ENCODE measurements around the gene THBS3. TPM values are rescaled to one million over a fixed set of nuclear protein-coding genes. Genes with fewer than 3 reads are reported as not detected.

Gene THBS3
- total and polyA plus RNA-seq, 9 of the 15 experiments (the other 6 are each of a cell fraction or from before 2014, with no cell fraction given): 0.59 to 8.3 (median 3.2) TPM

DNA sequence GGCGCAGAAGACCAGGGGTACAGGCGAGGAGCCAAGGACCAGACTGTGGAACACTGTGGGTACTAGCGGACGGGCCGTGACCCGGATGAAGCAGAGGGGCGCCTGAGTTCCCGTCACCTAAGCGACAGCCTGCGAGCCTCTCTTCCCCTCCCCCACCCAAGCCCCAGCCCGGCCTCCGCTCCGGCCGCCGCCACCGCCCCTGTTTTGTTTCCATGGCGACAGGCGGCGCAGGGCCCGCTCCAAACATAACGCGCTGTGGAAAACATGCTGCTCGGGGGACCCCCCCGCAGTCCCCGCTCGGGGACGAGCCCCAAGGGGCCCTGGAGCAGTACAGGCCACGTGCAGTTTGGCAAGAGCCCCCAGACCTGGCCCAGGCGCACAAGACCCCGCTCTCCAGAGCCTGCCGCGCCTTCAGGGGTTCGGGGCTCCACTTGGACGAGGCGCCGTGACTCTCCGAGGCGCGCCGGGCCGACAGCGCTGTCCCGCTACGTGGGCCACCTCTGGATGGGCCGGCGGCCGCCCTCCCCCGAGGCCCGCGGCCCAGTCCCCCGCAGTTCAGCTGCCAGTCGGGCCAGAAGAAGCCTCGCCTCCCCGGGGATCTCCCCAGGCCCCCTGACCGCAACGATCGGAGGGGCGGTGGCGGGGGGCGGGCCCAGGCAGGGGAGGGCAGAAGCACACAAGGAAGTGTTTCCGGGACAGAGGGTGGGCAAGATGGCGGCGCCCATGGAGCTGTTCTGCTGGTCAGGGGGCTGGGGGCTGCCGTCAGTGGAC lies 1.0 kb upstream of the THBS3 start, which contains the start of gene MTX1 (continued):
- TF ChIP-seq, protein P1, sequence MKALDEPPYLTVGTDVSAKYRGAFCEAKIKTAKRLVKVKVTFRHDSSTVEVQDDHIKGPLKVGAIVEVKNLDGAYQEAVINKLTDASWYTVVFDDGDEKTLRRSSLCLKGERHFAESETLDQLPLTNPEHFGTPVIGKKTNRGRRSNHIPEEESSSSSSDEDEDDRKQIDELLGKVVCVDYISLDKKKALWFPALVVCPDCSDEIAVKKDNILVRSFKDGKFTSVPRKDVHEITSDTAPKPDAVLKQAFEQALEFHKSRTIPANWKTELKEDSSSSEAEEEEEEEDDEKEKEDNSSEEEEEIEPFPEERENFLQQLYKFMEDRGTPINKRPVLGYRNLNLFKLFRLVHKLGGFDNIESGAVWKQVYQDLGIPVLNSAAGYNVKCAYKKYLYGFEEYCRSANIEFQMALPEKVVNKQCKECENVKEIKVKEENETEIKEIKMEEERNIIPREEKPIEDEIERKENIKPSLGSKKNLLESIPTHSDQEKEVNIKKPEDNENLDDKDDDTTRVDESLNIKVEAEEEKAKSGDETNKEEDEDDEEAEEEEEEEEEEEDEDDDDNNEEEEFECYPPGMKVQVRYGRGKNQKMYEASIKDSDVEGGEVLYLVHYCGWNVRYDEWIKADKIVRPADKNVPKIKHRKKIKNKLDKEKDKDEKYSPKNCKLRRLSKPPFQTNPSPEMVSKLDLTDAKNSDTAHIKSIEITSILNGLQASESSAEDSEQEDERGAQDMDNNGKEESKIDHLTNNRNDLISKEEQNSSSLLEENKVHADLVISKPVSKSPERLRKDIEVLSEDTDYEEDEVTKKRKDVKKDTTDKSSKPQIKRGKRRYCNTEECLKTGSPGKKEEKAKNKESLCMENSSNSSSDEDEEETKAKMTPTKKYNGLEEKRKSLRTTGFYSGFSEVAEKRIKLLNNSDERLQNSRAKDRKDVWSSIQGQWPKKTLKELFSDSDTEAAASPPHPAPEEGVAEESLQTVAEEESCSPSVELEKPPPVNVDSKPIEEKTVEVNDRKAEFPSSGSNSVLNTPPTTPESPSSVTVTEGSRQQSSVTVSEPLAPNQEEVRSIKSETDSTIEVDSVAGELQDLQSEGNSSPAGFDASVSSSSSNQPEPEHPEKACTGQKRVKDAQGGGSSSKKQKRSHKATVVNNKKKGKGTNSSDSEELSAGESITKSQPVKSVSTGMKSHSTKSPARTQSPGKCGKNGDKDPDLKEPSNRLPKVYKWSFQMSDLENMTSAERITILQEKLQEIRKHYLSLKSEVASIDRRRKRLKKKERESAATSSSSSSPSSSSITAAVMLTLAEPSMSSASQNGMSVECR (CRISPR knock-in tag; IDR thresholded peaks at IDR 0.05): no peak; the same call in 1 of the 2 replicates
- TF ChIP-seq CAMTA2 (CRISPR knock-in tag; conservative IDR thresholded peaks at IDR 0.05): no peak
- TF ChIP-seq SMARCA5 (IDR thresholded peaks at IDR 0.05): no peak
- no peak for TF ChIP-seq ERF (CRISPR knock-in tag; IDR thresholded peaks at IDR 0.05)
- TF ChIP-seq, protein P2, sequence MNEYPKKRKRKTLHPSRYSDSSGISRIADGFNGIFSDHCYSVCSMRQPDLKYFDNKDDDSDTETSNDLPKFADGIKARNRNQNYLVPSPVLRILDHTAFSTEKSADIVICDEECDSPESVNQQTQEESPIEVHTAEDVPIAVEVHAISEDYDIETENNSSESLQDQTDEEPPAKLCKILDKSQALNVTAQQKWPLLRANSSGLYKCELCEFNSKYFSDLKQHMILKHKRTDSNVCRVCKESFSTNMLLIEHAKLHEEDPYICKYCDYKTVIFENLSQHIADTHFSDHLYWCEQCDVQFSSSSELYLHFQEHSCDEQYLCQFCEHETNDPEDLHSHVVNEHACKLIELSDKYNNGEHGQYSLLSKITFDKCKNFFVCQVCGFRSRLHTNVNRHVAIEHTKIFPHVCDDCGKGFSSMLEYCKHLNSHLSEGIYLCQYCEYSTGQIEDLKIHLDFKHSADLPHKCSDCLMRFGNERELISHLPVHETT (CRISPR knock-in tag; conservative IDR thresholded peaks at IDR 0.05 in 1 of 2, IDR thresholded peaks at IDR 0.05 in 1 of 2): peak in 1 of 2 experiments; percentile 73; a peak in 1 of 4 replicates
- TF ChIP-seq MEF2D (tag; conservative IDR thresholded peaks at IDR 0.05; ENCODE audit: low read depth): no peak
- peak in 1 of 2 experiments; percentile 35; a peak in 1 of 4 replicates for TF ChIP-seq TEAD1 (CRISPR knock-in tag; IDR thresholded peaks at IDR 0.05)
- no peak for TF ChIP-seq TCF7L2 (IDR thresholded peaks at IDR 0.05; ENCODE audit: low read depth, low read length)
- TF ChIP-seq ZNF24 (IDR thresholded peaks at IDR 0.05): no peak
- TF ChIP-seq, protein P3, sequence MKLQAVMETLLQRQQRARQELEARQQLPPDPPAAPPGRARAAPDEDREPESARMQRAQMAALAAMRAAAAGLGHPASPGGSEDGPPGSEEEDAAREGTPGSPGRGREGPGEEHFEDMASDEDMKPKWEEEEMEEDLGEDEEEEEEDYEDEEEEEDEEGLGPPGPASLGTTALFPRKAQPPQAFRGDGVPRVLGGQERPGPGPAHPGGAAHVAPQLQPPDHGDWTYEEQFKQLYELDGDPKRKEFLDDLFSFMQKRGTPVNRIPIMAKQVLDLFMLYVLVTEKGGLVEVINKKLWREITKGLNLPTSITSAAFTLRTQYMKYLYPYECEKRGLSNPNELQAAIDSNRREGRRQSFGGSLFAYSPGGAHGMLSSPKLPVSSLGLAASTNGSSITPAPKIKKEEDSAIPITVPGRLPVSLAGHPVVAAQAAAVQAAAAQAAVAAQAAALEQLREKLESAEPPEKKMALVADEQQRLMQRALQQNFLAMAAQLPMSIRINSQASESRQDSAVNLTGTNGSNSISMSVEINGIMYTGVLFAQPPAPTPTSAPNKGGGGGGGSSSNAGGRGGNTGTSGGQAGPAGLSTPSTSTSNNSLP (IDR thresholded peaks at IDR 0.05; ENCODE audit: borderline replicate concordance, low read depth, low read length): no peak
- TF ChIP-seq, protein P4, sequence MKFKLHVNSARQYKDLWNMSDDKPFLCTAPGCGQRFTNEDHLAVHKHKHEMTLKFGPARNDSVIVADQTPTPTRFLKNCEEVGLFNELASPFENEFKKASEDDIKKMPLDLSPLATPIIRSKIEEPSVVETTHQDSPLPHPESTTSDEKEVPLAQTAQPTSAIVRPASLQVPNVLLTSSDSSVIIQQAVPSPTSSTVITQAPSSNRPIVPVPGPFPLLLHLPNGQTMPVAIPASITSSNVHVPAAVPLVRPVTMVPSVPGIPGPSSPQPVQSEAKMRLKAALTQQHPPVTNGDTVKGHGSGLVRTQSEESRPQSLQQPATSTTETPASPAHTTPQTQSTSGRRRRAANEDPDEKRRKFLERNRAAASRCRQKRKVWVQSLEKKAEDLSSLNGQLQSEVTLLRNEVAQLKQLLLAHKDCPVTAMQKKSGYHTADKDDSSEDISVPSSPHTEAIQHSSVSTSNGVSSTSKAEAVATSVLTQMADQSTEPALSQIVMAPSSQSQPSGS (CRISPR knock-in tag; IDR thresholded peaks at IDR 0.05): no peak
- TF ChIP-seq ZNF76 (CRISPR knock-in tag; IDR thresholded peaks at IDR 0.05; ENCODE audit: borderline replicate concordance): no peak
- TF ChIP-seq SREBF1 (IDR thresholded peaks at IDR 0.05; ENCODE audit: borderline replicate concordance, low read depth, low read length): no peak
- no peak for TF ChIP-seq POLR2AphosphoS2 (IDR thresholded peaks at IDR 0.05; ENCODE audit: low read length)
- no peak for TF ChIP-seq TAF15 (IDR thresholded peaks at IDR 0.05; ENCODE audit: low read depth, low read length)
- no peak for TF ChIP-seq CHD1 (IDR thresholded peaks at IDR 0.05; ENCODE audit: low read length)
- TF ChIP-seq ZNF431 (CRISPR knock-in tag; IDR thresholded peaks at IDR 0.05): 0 out of 2 replicates have a peak, but pooled peaks have one; percentile 4
- TF ChIP-seq ZNF551 (CRISPR knock-in tag; IDR thresholded peaks at IDR 0.05): no peak
